HL-60 (cell line): ENCODE data around the gene PGP.
A peak's percentile ranks its signal among the peaks of the same experiment; 100 is the strongest.

ENCODE experiments used
- DNase-seq, 2 experiments: peaks; one replicate each; pipeline ENCODE4 v3.0.0-alpha.2; 2010 to 2020; ENCODE audit warnings: low read depth in 1 of 2, low spot score in 1 of 2
- H3K27ac ChIP-seq: fragments of 250-450 bp; sonication (Bioruptor Pico); replicated peaks from 2 replicates; pipeline ENCODE4 v1.5.1; 2020; ENCODE audit warnings: mild to moderate bottlenecking, moderate library complexity
- H3K27me3 ChIP-seq: fragments of 250-450 bp; sonication (Bioruptor Pico); 2 replicates; pipeline ENCODE4 v1.5.1; 2021; ENCODE audit warnings: mild to moderate bottlenecking, moderate library complexity; ENCODE audit not compliant: insufficient read depth, poor library complexity, severe bottlenecking
- H3K4me3 ChIP-seq: replicated peaks from 2 replicates; pipeline ENCODE4 v1.5.1; 2011; ENCODE audit warnings: mild to moderate bottlenecking, control low read depth, low read length; ENCODE audit not compliant: insufficient read depth
- CTCF ChIP-seq: IDR thresholded peaks from one replicate; pipeline ENCODE4 v1.5.1; 2011; ENCODE audit warnings: low read length, control low read depth, inconsistent platforms; ENCODE audit not compliant: insufficient read depth
- GABPA ChIP-seq: IDR thresholded peaks from 2 replicates; pipeline ENCODE4 v1.6.1; 2012; ENCODE audit warnings: low read depth
- POLR2AphosphoS5 ChIP-seq: IDR thresholded peaks from 2 replicates; pipeline ENCODE4 v1.6.1; 2012; ENCODE audit warnings: low read depth
- REST ChIP-seq: IDR thresholded peaks from 2 replicates; pipeline ENCODE4 v1.6.1; 2012; ENCODE audit warnings: low read depth; ENCODE audit not compliant: insufficient replicate concordance
- SPI1 ChIP-seq: IDR thresholded peaks from 2 replicates; pipeline ENCODE4 v1.6.1; 2012; ENCODE audit warnings: low read depth, mild to moderate bottlenecking, borderline replicate concordance

The PGP gene

GRCh38 chr16:2196162-2196980 is 18.3 kb downstream of the PGP start, which contains the start of gene CASKIN1:
Gene CASKIN1 (minus strand): TSS chr16:2196605. CDS start chr16:2196432, 173 bp downstream.
- peak in 1 of 2 experiments; percentile 33 for DNase-seq
- H3K27ac ChIP-seq = no peak within 1 kb of the TSS
- TF ChIP-seq GABPA (no peak), CTCF (no peak), SPI1 (no peak), POLR2AphosphoS5 (no peak), REST (no peak)
- H3K4me3 ChIP-seq = peak within 1 kb of the TSS; percentile 8; the same call in 1 of the 2 replicates
- peaks cover 35% of the 10 kb centered on the region for H3K27me3 ChIP-seq

- TF ChIP-seq SPI1 (no peak), CTCF (no peak)
- peaks cover 35% of the 10 kb centered on the region for H3K27me3 ChIP-seq
- no peak overlapping the region for H3K4me3 ChIP-seq
- no peak overlapping the region for H3K27ac ChIP-seq
- no peak for DNase-seq
Measured at GRCh38 chr16:2195322-2196161, 19.1 kb downstream of the PGP start.

GRCh38 chr16:2194852-2195321 is 19.8 kb downstream of the PGP start:
- TF ChIP-seq CTCF (peak; percentile 21), SPI1 (no peak), REST (no peak)
- DNase-seq = peak in 1 of 2 experiments; percentile 61
- Histone ChIP-seq H3K4me3 (no peak overlapping the region), H3K27me3 (peaks cover 35% of the 10 kb centered on the region), H3K27ac (no peak overlapping the region)
